Pons (tissue), 1 donor: ENCODE data around the gene TXLNA.
A peak's percentile ranks its signal among the peaks of the same experiment; 100 is the strongest.

Experiments used
- DNase-seq: peaks from one replicate; pipeline ENCODE4 v3.0.0-alpha.2; 2016; ENCODE audit warnings: low spot score

TXLNA gene

GRCh38 chr1:32184650-32185049 lies 5.2 kb downstream of the TXLNA start:
- no peak for DNase-seq

- DNase-seq: no peak
Measured at GRCh38 chr1:32186077-32186476, 6.6 kb downstream of the TXLNA start.

- DNase-seq: no peak
Measured at GRCh38 chr1:32186491-32186890, 7.0 kb downstream of the TXLNA start.

- DNase-seq: no peak
Measured at GRCh38 chr1:32187850-32188249, 8.4 kb downstream of the TXLNA start.

- DNase-seq: no peak
Measured at GRCh38 chr1:32192220-32192948, 12.9 kb downstream of the TXLNA start.

- DNase-seq: no peak
Measured at GRCh38 chr1:32194984-32195383, 15.5 kb downstream of the TXLNA start.

- no peak for DNase-seq
Measured at GRCh38 chr1:32195531-32195930, 16.1 kb downstream of the TXLNA start.

- DNase-seq: no peak
Measured at GRCh38 chr1:32195972-32196823, 16.7 kb downstream of the TXLNA start.

GRCh38 chr1:32197074-32197473 lies 17.6 kb downstream of the TXLNA start:
- no peak for DNase-seq

GRCh38 chr1:32197837-32198236 lies 18.4 kb downstream of the TXLNA start:
- DNase-seq: no peak

- no peak for DNase-seq
Measured at GRCh38 chr1:32198237-32199042, 19.0 kb downstream of the TXLNA start.

- no peak for DNase-seq
Measured at GRCh38 chr1:32199043-32199716, 19.7 kb downstream of the TXLNA start.

- DNase-seq: no peak
Measured at GRCh38 chr1:32199717-32200072, 20.2 kb downstream of the TXLNA start.

- peak; percentile 56 for DNase-seq
Measured at GRCh38 chr1:32200226-32201010, 20.9 kb downstream of the TXLNA start, which contains the start of gene CCDC28B. TSS of gene CCDC28B (plus strand) at chr1:32200595. CDS start at chr1:32201936, 1,341 bp downstream.

GRCh38 chr1:32201011-32201855 lies 21.8 kb downstream of the TXLNA start:
- no peak for DNase-seq

- no peak for DNase-seq
Measured at GRCh38 chr1:32204943-32205361, 25.5 kb downstream of the TXLNA start.

- DNase-seq: peak; percentile 76
Measured at GRCh38 chr1:32205401-32206370, 26.2 kb downstream of the TXLNA start, which contains the start of gene IQCC. TSS of gene IQCC (plus strand) at chr1:32205671. CDS start at chr1:32205682, 11 bp downstream.

GRCh38 chr1:32208469-32208868 lies 29.0 kb downstream of the TXLNA start:
- DNase-seq: no peak

- DNase-seq: no peak
Measured at GRCh38 chr1:32208891-32209328, 29.4 kb downstream of the TXLNA start, which contains the start of gene DCDC2B. TSS of gene DCDC2B (plus strand) at chr1:32209089. CDS start at chr1:32209094, 5 bp downstream.
